ENCODE measurements around the gene MKX. TPM values are rescaled to one million over a fixed set of nuclear protein-coding genes. Genes with fewer than 3 reads are reported as not detected.

Gene MKX
- total and polyA plus RNA-seq, 2 donors (not counting 1 experiment from before 2014, with no cell fraction given): not detected

GRCh38 chr10:27716521-27716920, 29.1 kb downstream of the MKX start:
- H3K4me2 ChIP-seq (replicated peaks; ENCODE audit: low read depth, low read length, poor library complexity, severe bottlenecking): no peak overlapping the region
- peaks cover 26% of the 10 kb centered on the region for H3K27me3 Mint-ChIP-seq

GRCh38 chr10:27715505-27715904, 30.1 kb downstream of the MKX start:
- no peak for ATAC-seq (ENCODE audit: low read depth)
- no peaks in the 10 kb centered on the region for H3K79me2 ChIP-seq (ENCODE audit: control insufficient read depth, insufficient read depth, low read length)
- H3K27me3 ChIP-seq (replicated peaks in 1 of 4; ENCODE audit: control extremely low read depth in 1 of 4, control insufficient read depth in 3 of 4, insufficient read depth in 4 of 4, low read length in 3 of 4): peaks cover 0 to 5% (median 0%) of the 10 kb centered on the region in 4 experiments
- intact Hi-C loops (cut with micrococcal nuclease): no loop called here
- H3K27ac ChIP-seq (ENCODE audit: low read length in 2 of 2): no peak overlapping the region
- H3K9me3 Mint-ChIP-seq (ENCODE audit: insufficient read depth): no peaks in the 10 kb centered on the region
- H2AFZ ChIP-seq (ENCODE audit: insufficient read depth, low read depth, low read length, poor library complexity, severe bottlenecking): no peak overlapping the region
- 94% methylated on average over 2 of the region's 3 CpGs for WGBS (ENCODE audit: insufficient coverage)
- no peak overlapping the region for H3K27ac Mint-ChIP-seq
- H3K36me3 ChIP-seq (replicated peaks in 1 of 2; ENCODE audit: control extremely low read depth in 1 of 2, control insufficient read depth in 1 of 2, extremely low read depth in 1 of 2, insufficient read depth in 2 of 2, low read length in 1 of 2): no peaks in the 10 kb centered on the region
- no peak overlapping the region for H3K4me3 Mint-ChIP-seq
- H3K9ac ChIP-seq (ENCODE audit: low read length): no peak overlapping the region
- peaks cover 23% of the 10 kb centered on the region for H3K27me3 Mint-ChIP-seq
- no peaks in the 10 kb centered on the region for H3K4me1 Mint-ChIP-seq
- ChIA-PET CTCF (no interaction called here), POLR2A (no interaction called here)
- H3K4me3 ChIP-seq (ENCODE audit: control extremely low read depth in 1 of 5, extremely low read depth in 1 of 5, insufficient read depth in 1 of 5, low read depth in 2 of 5, low read length in 4 of 5): no peak overlapping the region
- H3K4me2 ChIP-seq (replicated peaks; ENCODE audit: low read depth, low read length, poor library complexity, severe bottlenecking): no peak overlapping the region
- H4K20me1 ChIP-seq (ENCODE audit: control insufficient read depth, insufficient read depth, low read length, poor library complexity, severe bottlenecking): no peaks in the 10 kb centered on the region
- no peaks in the 10 kb centered on the region for H3K4me1 ChIP-seq (ENCODE audit: control insufficient read depth in 2 of 2, insufficient read depth in 2 of 2, low read length in 2 of 2)
- TF ChIP-seq CTCF (IDR thresholded peaks at IDR 0.05) (no peak), EZH2 (IDR thresholded peaks at IDR 0.05; ENCODE audit: borderline replicate concordance, insufficient read depth, low read depth, low read length, poor library complexity, severe bottlenecking) (no peak)
- DNase-seq: no peak
- H3K9me3 ChIP-seq (ENCODE audit: control extremely low read depth in 1 of 3, control insufficient read depth in 2 of 3, insufficient read depth in 1 of 3, low read length in 2 of 3): no peaks in the 10 kb centered on the region

More at GRCh38 chr10:27716521-27716920, 29.1 kb downstream of the MKX start:
- Mint-ChIP-seq H3K4me3 (no peak overlapping the region), H3K4me1 (no peaks in the 10 kb centered on the region), H3K9me3 (ENCODE audit: insufficient read depth) (no peaks in the 10 kb centered on the region), H3K27ac (no peak overlapping the region)
- Histone ChIP-seq H2AFZ (ENCODE audit: insufficient read depth, low read depth, low read length, poor library complexity, severe bottlenecking) (no peak overlapping the region), H4K20me1 (ENCODE audit: control insufficient read depth, insufficient read depth, low read length, poor library complexity, severe bottlenecking) (no peaks in the 10 kb centered on the region), H3K79me2 (ENCODE audit: control insufficient read depth, insufficient read depth, low read length) (no peaks in the 10 kb centered on the region), H3K9ac (ENCODE audit: low read length) (no peak overlapping the region), H3K4me1 (ENCODE audit: control insufficient read depth in 2 of 2, insufficient read depth in 2 of 2, low read length in 2 of 2) (no peaks in the 10 kb centered on the region), H3K27me3 (replicated peaks in 1 of 4; ENCODE audit: control extremely low read depth in 1 of 4, control insufficient read depth in 3 of 4, insufficient read depth in 4 of 4, low read length in 3 of 4) (peaks cover 0 to 5% (median 0%) of the 10 kb centered on the region in 4 experiments), H3K27ac (ENCODE audit: low read length in 2 of 2) (no peak overlapping the region), H3K4me3 (ENCODE audit: control extremely low read depth in 1 of 5, extremely low read depth in 1 of 5, insufficient read depth in 1 of 5, low read depth in 2 of 5, low read length in 4 of 5) (no peak overlapping the region), H3K36me3 (replicated peaks in 1 of 2; ENCODE audit: control extremely low read depth in 1 of 2, control insufficient read depth in 1 of 2, extremely low read depth in 1 of 2, insufficient read depth in 2 of 2, low read length in 1 of 2) (no peaks in the 10 kb centered on the region), H3K9me3 (ENCODE audit: control extremely low read depth in 1 of 3, control insufficient read depth in 2 of 3, insufficient read depth in 1 of 3, low read length in 2 of 3) (no peaks in the 10 kb centered on the region)
- intact Hi-C loops (cut with micrococcal nuclease): no loop called here
- WGBS (ENCODE audit: insufficient coverage): no CpG with 5 or more reads among the region's 5 CpGs
- TF ChIP-seq CTCF (IDR thresholded peaks at IDR 0.05) (no peak), EZH2 (IDR thresholded peaks at IDR 0.05; ENCODE audit: borderline replicate concordance, insufficient read depth, low read depth, low read length, poor library complexity, severe bottlenecking) (no peak)
- CTCF ChIA-PET: no interaction called here
- no peak for DNase-seq
- ATAC-seq (ENCODE audit: low read depth): no peak
- POLR2A ChIA-PET: no interaction called here

Data from B cell (primary cell).